MCF 10A (cell line): Measurements from ENCODE around the gene PRKN. TPM values are rescaled to one million over a fixed set of nuclear protein-coding genes. Genes with fewer than 3 reads are reported as not detected.

Source experiments
- BruUV-seq: library from RNA; stranded (reverse); fragments of 400-500 nt; replicated peaks from 2 replicates; lab custom pipeline; 2021; lab: Mats Ljungman, UMichigan
- CTCF ChIA-PET: fragments of 300-600 bp; sonication (Branson Sonifier 250); formaldehyde crosslinking; extraction: SDS; loops from one replicate; lab custom pipeline; 2021; ENCODE audit warnings: antibody characterized with exemption, inconsistent platforms; lab: Yijun Ruan, JAX
- POLR2A ChIA-PET: fragments of 300-600, 350-650 bp; sonication (Branson Sonifier 250); formaldehyde crosslinking; extraction: SDS; loops from one replicate; lab custom pipeline; 2020; ENCODE audit warnings: antibody characterized with exemption, inconsistent platforms; lab: Yijun Ruan, JAX
- DNase-seq: peaks from one replicate; pipeline ENCODE4 v3.0.0-alpha.2; 2018; ENCODE audit not compliant: unreplicated experiment
- H3K27ac Mint-ChIP-seq: one replicate; pipeline ENCODE4 v1.8.0; 2022; ENCODE audit warnings: mild to moderate bottlenecking, low read depth, mixed read lengths; ENCODE audit not compliant: unreplicated experiment
- H3K27me3 Mint-ChIP-seq: one replicate; pipeline ENCODE4 v1.8.0; 2022; ENCODE audit warnings: mixed read lengths; ENCODE audit not compliant: insufficient read depth, unreplicated experiment
- H3K36me3 Mint-ChIP-seq: one replicate; pipeline ENCODE4 v1.8.0; 2022; ENCODE audit warnings: mild to moderate bottlenecking, moderate library complexity, mixed read lengths; ENCODE audit not compliant: insufficient read depth, unreplicated experiment
- H3K4me1 Mint-ChIP-seq: one replicate; pipeline ENCODE4 v1.8.0; 2022; ENCODE audit warnings: mixed read lengths; ENCODE audit not compliant: insufficient read depth, unreplicated experiment
- H3K4me3 Mint-ChIP-seq: one replicate; pipeline ENCODE4 v1.8.0; 2022; ENCODE audit warnings: mild to moderate bottlenecking, moderate library complexity, mixed read lengths; ENCODE audit not compliant: unreplicated experiment
- H3K9me3 Mint-ChIP-seq: one replicate; pipeline ENCODE4 v1.8.0; 2022; ENCODE audit warnings: mixed read lengths; ENCODE audit not compliant: unreplicated experiment
- CTCF ChIP-seq: fragments of 200-600 bp; IDR thresholded peaks from one replicate; pipeline ENCODE4 v1.8.0; 2022; ENCODE audit warnings: antibody characterized with exemption, mild to moderate bottlenecking; ENCODE audit not compliant: unreplicated experiment
- intact Hi-C: fragments of 100-400 bp; cut with micrococcal nuclease; formaldehyde crosslinking; loops from 2 replicates; pipeline ENCODE4 v1.14.1; 2022
- total RNA-seq: library from RNA; stranded (reverse); gene quantifications from 2 replicates; pipeline ENCODE4 v1.2.3, GENCODE V29; 2022

PRKN gene
- total RNA-seq, 1 experiment from 2014 or later: 2.5 TPM

GRCh38 chr6:162063666-162064065, 663.9 kb downstream of the PRKN start:
- intact Hi-C loops: no loop called here
- Mint-ChIP-seq H3K4me1 (no peaks in the 10 kb centered on the region), H3K9me3 (no peaks in the 10 kb centered on the region), H3K4me3 (no peak overlapping the region), H3K27me3 (no peaks in the 10 kb centered on the region), H3K36me3 (no peaks in the 10 kb centered on the region), H3K27ac (no peak overlapping the region)
- ChIA-PET CTCF (no interaction called here), POLR2A (no interaction called here)
- no peak for DNase-seq
- BruUV-seq: no TSS peak
- no peak for TF ChIP-seq CTCF

DNA sequence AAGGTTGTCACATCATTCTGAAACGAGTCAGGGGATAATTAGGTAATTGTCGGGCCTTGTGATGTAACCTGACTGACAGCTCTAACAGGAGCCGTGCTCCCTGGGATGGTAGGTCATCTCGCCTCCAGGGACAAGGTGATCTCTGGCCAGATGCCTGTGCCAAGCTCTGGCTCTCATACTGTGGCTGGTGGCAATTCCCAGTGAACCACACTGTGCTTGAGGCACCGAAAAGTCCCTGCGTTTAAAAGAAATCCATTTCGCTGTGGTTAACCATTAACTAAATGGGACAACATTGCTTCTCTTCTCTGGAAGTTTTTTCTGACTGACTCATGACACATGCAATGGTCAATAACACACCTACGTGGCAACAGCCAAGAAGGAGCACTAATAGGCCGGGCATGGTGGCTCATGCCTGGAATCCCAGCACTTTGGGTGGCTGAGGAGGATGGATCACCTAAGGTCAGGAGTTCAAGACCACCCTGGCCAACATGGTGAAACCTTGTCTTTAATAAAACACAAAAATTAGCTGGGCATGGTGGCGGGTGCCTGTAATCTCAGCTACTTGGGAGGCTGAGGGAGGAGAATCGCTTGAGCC, 669.2 kb downstream of the PRKN start:
- CTCF ChIA-PET: no interaction called here
- H3K9me3 Mint-ChIP-seq: no peaks in the 10 kb centered on the region
- POLR2A ChIA-PET: no interaction called here
- peak; percentile 65 for DNase-seq
- no peak overlapping the region for H3K4me3 Mint-ChIP-seq
- no TSS peak for BruUV-seq
- no peak for TF ChIP-seq CTCF
- intact Hi-C loops: no loop called here
- no peaks in the 10 kb centered on the region for H3K27me3 Mint-ChIP-seq
- H3K4me1 Mint-ChIP-seq: peaks cover 7% of the 10 kb centered on the region
- peak overlapping the region; percentile 79 for H3K27ac Mint-ChIP-seq
- H3K36me3 Mint-ChIP-seq: no peaks in the 10 kb centered on the region

DNA sequence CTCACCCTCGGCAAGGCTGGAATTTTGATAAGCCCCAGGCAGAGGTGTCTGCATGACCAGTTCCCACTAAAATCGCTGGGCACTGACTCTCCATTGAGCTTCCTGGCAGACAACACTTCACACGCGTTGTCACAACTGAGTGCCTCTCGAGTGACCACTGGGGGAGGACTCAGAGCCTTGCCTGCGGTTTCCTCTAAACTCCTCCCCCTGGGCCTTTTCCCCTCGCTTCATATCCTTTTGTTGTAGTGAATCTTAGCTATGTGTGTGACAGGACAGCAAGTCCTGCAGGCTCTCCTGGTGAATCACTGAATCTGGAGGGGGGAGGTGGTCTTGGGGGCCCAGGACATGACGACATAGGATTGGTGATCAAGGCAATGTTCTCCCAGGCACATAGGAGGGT, 670.8 kb downstream of the PRKN start:
- Mint-ChIP-seq H3K9me3 (no peaks in the 10 kb centered on the region), H3K27me3 (no peaks in the 10 kb centered on the region), H3K4me1 (peaks cover 7% of the 10 kb centered on the region), H3K4me3 (no peak overlapping the region), H3K36me3 (no peaks in the 10 kb centered on the region), H3K27ac (no peak overlapping the region)
- BruUV-seq: no TSS peak
- ChIA-PET POLR2A (no interaction called here), CTCF (interaction anchor here (0.6 to 0.7 kb wide), 3 partner anchors 18 to 437 kb away, joined by 3 to 5 read pairs (median 3); no protein-coding TSS in a partner anchor)
- no peak for DNase-seq
- intact Hi-C loops: no loop called here
- no peak for TF ChIP-seq CTCF

DNA sequence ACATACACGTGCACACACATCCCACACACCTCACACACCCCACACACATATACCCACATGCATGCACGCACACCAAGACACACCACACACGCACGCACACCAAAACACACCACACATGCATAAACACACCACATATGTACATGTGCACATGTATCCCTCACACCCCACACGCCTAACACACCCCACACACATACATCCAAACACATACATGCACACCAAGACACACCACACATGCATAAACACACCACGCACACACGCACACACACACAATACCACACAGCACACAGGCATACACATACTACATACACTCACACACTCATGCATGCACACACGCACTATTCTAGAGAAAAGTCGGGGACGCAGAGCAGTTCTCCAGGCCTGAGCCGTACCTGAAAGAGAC, 671.5 kb downstream of the PRKN start:
- Mint-ChIP-seq H3K27ac (no peak overlapping the region), H3K36me3 (no peaks in the 10 kb centered on the region), H3K4me1 (peaks cover 7% of the 10 kb centered on the region), H3K27me3 (no peaks in the 10 kb centered on the region), H3K4me3 (no peak overlapping the region), H3K9me3 (no peaks in the 10 kb centered on the region)
- no peak for DNase-seq
- POLR2A ChIA-PET: no interaction called here
- intact Hi-C loops: no loop called here
- TF ChIP-seq CTCF: no peak
- no TSS peak for BruUV-seq
- CTCF ChIA-PET: no interaction called here
